ENCODE results near the gene MAPRE3. TPM values are rescaled to one million over a fixed set of nuclear protein-coding genes. Genes with fewer than 3 reads are reported as not detected.
"Not testable (repeated sequence)": the region's sequence is repeated elsewhere in the genome, so short reads cannot be mapped to it uniquely, and the experiment has no call there.

Gene MAPRE3
- polyA plus RNA-seq, 3 donors = 12.6 to 44.6 (median 23.8) TPM

GRCh38 chr2:27073782-27074181, 103.3 kb downstream of the MAPRE3 start:
- no peak overlapping the region for H3K27ac ChIP-seq (ENCODE audit: low read depth, low read length)
- WGBS, 3 donors = 21 to 54% (median 23%) methylated on average over 2 of the region's 2 CpGs

- 43 to 78% (median 44%) methylated on average over 4 of the region's 4 CpGs for WGBS, 3 donors
- no peak overlapping the region for H3K27ac ChIP-seq (ENCODE audit: low read depth, low read length)
These were observed 104.5 kb downstream of the MAPRE3 start for GRCh38 chr2:27074738-27075565.

GRCh38 chr2:27075566-27075871, 105.1 kb downstream of the MAPRE3 start:
- WGBS, 3 donors = 65 to 85% (median 79%) methylated on average over 6 of the region's 6 CpGs
- not testable (repeated sequence) for H3K27ac ChIP-seq (ENCODE audit: low read depth, low read length)

DNA sequence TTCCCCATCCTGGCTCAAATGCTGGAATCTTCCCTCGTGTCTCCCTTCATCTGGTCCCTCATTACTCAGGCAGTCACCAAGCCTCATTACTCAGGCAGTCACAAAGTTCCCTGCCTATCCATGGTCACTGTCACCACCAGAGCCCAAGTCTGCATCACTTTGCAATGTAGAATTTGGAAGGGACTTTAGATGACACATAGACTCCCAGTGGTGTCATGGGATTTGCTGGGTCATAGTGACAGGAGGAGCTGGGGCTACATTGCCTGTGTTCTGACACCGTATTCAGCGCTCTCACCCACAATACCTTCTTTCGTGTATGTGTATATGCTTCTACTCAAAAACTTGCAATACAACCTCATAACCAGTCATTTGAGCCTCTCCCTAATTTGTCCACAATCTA, 105.9 kb downstream of the MAPRE3 start:
- H3K27ac ChIP-seq (ENCODE audit: low read depth, low read length) = no peak overlapping the region
- WGBS, 3 donors = 78 to 86% (median 79%) methylated on average over 4 of the region's 4 CpGs

Other genes with a start within 250 kb of the MAPRE3 start
- gene SLC35F6, start 206.4 kb upstream of the MAPRE3 start, polyA plus RNA-seq = 10 to 100 TPM in 2 of 3 donors, 1 to 10 TPM in 1; 7.1 to 17.0 (median 15.2) TPM
- 1 to 10 TPM in 1 of 3 donors, under 1 TPM in 2; 0.18 to 1.3 (median 0.19) TPM for gene CENPA, start 184.6 kb upstream of the MAPRE3 start, polyA plus RNA-seq
- under 1 TPM in 2 of 3 donors, not detected in 1; 0.01 to 0.06 TPM for gene DPYSL5, start 122.5 kb upstream of the MAPRE3 start, polyA plus RNA-seq
- gene TMEM214, start 62.3 kb downstream of the MAPRE3 start, polyA plus RNA-seq = 10 to 100 TPM; 48.7 to 78.3 (median 55.6) TPM
- gene AGBL5, start 81.0 kb downstream of the MAPRE3 start, polyA plus RNA-seq = 10 to 100 TPM in 1 of 3 donors, 1 to 10 TPM in 2; 7.4 to 11.2 (median 7.8) TPM
- 100 to 1,000 TPM; 219 to 750 (median 448) TPM for gene OST4, start 101.0 kb downstream of the MAPRE3 start, polyA plus RNA-seq
- gene EMILIN1, start 108.0 kb downstream of the MAPRE3 start, polyA plus RNA-seq = 10 to 100 TPM in 2 of 3 donors, 1 to 10 TPM in 1; 9.5 to 57.4 (median 33.6) TPM
- 10 to 100 TPM in 1 of 3 donors, 1 to 10 TPM in 2; 1.8 to 12.9 (median 4.4) TPM for gene KHK, start 116.1 kb downstream of the MAPRE3 start, polyA plus RNA-seq
- 10 to 100 TPM in 1 of 3 donors, 1 to 10 TPM in 2; 3.3 to 12.7 (median 5.0) TPM for gene CGREF1, start 148.5 kb downstream of the MAPRE3 start, polyA plus RNA-seq
- 1 to 10 TPM in 2 of 3 donors, under 1 TPM in 1; 0.79 to 1.4 (median 1.2) TPM for gene ABHD1, start 153.2 kb downstream of the MAPRE3 start, polyA plus RNA-seq
- gene PREB, start 164.0 kb downstream of the MAPRE3 start, polyA plus RNA-seq = 10 to 100 TPM; 51.7 to 66.5 (median 51.8) TPM
- gene PRR30, start 168.8 kb downstream of the MAPRE3 start, polyA plus RNA-seq = not detected
- under 1 TPM; 0.01 to 0.22 (median 0.18) TPM for gene TCF23, start 178.4 kb downstream of the MAPRE3 start, polyA plus RNA-seq
- gene ATRAID, start 241.4 kb downstream of the MAPRE3 start, polyA plus RNA-seq = 100 to 1,000 TPM in 2 of 3 donors, 10 to 100 TPM in 1; 93.7 to 176 (median 170) TPM
- gene SLC5A6, start 241.6 kb downstream of the MAPRE3 start, polyA plus RNA-seq = 100 to 1,000 TPM in 1 of 3 donors, 10 to 100 TPM in 2; 23.4 to 287 (median 33.4) TPM
- gene CAD, start 246.7 kb downstream of the MAPRE3 start, polyA plus RNA-seq = 10 to 100 TPM; 11.1 to 18.6 (median 15.9) TPM